Esophagus squamous epithelium (tissue), 5 donors: ENCODE results near the gene PANX3. TPM values are rescaled to one million over a fixed set of nuclear protein-coding genes. Genes with fewer than 3 reads are reported as not detected.

ENCODE experiments used
- DNase-seq: peaks from one replicate; lab custom pipeline; 2025; lab: John Stamatoyannopoulos, UW
- H3K27ac ChIP-seq, 4 donors: fragments of 200-600 bp; sonication (generic); one replicate each; pipeline ENCODE4 v1.5.1; 2016 to 2019; ENCODE audit warnings: mild to moderate bottlenecking in 1 of 4
- H3K27me3 ChIP-seq, 4 donors: fragments of 200-600 bp; sonication (generic); 1 replicate in 3 of 4; 2 replicates in 1 of 4; pipeline versions ENCODE4 v1.5.1 to v1.6.0; 2017 to 2021; ENCODE audit warnings: antibody characterized with exemption in 1 of 4
- H3K36me3 ChIP-seq, 3 donors: fragments of 200-600 bp; sonication (generic); one replicate each; pipeline ENCODE4 v1.5.1; 2016 to 2019
- H3K4me1 ChIP-seq, 3 donors: fragments of 200-600 bp; sonication (generic); one replicate each; pipeline ENCODE4 v1.5.1; 2017 to 2019
- H3K4me3 ChIP-seq, 4 donors: fragments of 200-600 bp; sonication (generic); 1 replicate in 3 of 4; 2 replicates in 1 of 4; pipeline ENCODE4 v1.5.1; 2016 to 2019; ENCODE audit warnings: mild to moderate bottlenecking in 2 of 4, moderate library complexity in 1 of 4
- H3K9me3 ChIP-seq, 3 donors: fragments of 200-600 bp; sonication (generic); one replicate each; pipeline ENCODE4 v1.5.1; 2016 to 2019
- CTCF ChIP-seq, 6 experiments: fragments of 450-650 bp in 4 of 6; fragments of 200-600 bp in 2 of 6; sonication (generic) in 2 of 6; IDR thresholded peaks; one replicate each; pipeline ENCODE4 v1.5.1; 2016 to 2019; ENCODE audit warnings: antibody characterized with exemption in 6 of 6, mild to moderate bottlenecking in 4 of 6, moderate library complexity in 4 of 6
- POLR2A ChIP-seq, 4 donors: fragments of 450-650 bp; IDR thresholded peaks; one replicate each; pipeline ENCODE4 v1.6.1; 2017; ENCODE audit warnings: antibody characterized with exemption in 4 of 4, mild to moderate bottlenecking in 4 of 4, moderate library complexity in 3 of 4
- WGBS, 2 donors: methylation state at CpG; one replicate each; pipeline ENCODE4 v1.1.5; 2018; 5-methylcytosine and 5-hydroxymethylcytosine counted together
- intact Hi-C: fragments of 100-400 bp; cut with DNase I; formaldehyde crosslinking; loops from one replicate; pipeline ENCODE4 v1.15.0; 2022
- total RNA-seq, 4 donors: library from RNA; depleted of rRNA; stranded (reverse); fragments of >200 nt; gene quantifications; one replicate each; pipeline ENCODE4 v1.1.0, GENCODE V29; 2016
- donor health status: DM: yes; HTN: yes; CAD: no.

The PANX3 gene
- total RNA-seq, 4 donors from 2014 or later: not detected

- no peaks in the 10 kb centered on the region for H3K9me3 ChIP-seq
- no peaks in the 10 kb centered on the region for H3K27me3 ChIP-seq
- intact Hi-C loops: no loop called here
- H3K27ac ChIP-seq: no peak overlapping the region
- TF ChIP-seq POLR2A (IDR thresholded peaks at IDR 0.05): no peak
- TF ChIP-seq CTCF (IDR thresholded peaks at IDR 0.05): no peak
- H3K4me1 ChIP-seq: no peaks in the 10 kb centered on the region
- no peak for DNase-seq
- 94 to 100% methylated on average over 2 to 3 of the region's 3 CpGs for WGBS, 2 donors
- no peak overlapping the region for H3K4me3 ChIP-seq
- H3K36me3 ChIP-seq: peaks cover 0 to 77% (median 7%) of the 10 kb centered on the region in 3 donors
These were observed 27.3 kb downstream of the PANX3 start for GRCh38 chr11:124638500-124638899.

GRCh38 chr11:124639186-124639585, 28.0 kb downstream of the PANX3 start:
- 56% methylated on average over 1 of the region's 1 CpG; no CpG with 5 or more reads in 1 of the 2 donors for WGBS, 2 donors

GRCh38 chr11:124640666-124641065, 29.4 kb downstream of the PANX3 start:
- Histone ChIP-seq H3K4me1 (peaks cover 0 to 8% (median 0%) of the 10 kb centered on the region in 3 donors), H3K27ac (no peak overlapping the region), H3K27me3 (no peaks in the 10 kb centered on the region), H3K4me3 (no peak overlapping the region), H3K36me3 (peaks cover 0 to 55% (median 7%) of the 10 kb centered on the region in 3 donors), H3K9me3 (no peaks in the 10 kb centered on the region)
- WGBS, 2 donors: 84 to 86% methylated on average over 2 to 5 of the region's 5 CpGs
- TF ChIP-seq CTCF (IDR thresholded peaks at IDR 0.05): no peak
- intact Hi-C loops: no loop called here
- no peak for DNase-seq

More at GRCh38 chr11:124639186-124639585, 28.0 kb downstream of the PANX3 start:
- TF ChIP-seq POLR2A (IDR thresholded peaks at IDR 0.05): no peak
- no peak for TF ChIP-seq CTCF (IDR thresholded peaks at IDR 0.05)
- intact Hi-C loops: no loop called here
- H3K27ac ChIP-seq: no peak overlapping the region
- peaks cover 0 to 70% (median 7%) of the 10 kb centered on the region in 3 donors for H3K36me3 ChIP-seq
- no peak overlapping the region for H3K4me3 ChIP-seq
- peaks cover 0 to under 1% (median 0%) of the 10 kb centered on the region in 3 donors for H3K4me1 ChIP-seq
- no peak for DNase-seq
- no peaks in the 10 kb centered on the region for H3K9me3 ChIP-seq
- H3K27me3 ChIP-seq: no peaks in the 10 kb centered on the region

GRCh38 chr11:124642628-124643027, 31.4 kb downstream of the PANX3 start:
- intact Hi-C loops: no loop called here
- no peak for DNase-seq
- TF ChIP-seq POLR2A (IDR thresholded peaks at IDR 0.05) (no peak), CTCF (IDR thresholded peaks at IDR 0.05) (no peak)
- no peak overlapping the region for H3K27ac ChIP-seq
- H3K9me3 ChIP-seq: no peaks in the 10 kb centered on the region
- H3K4me1 ChIP-seq: peaks cover 0 to 8% (median 0%) of the 10 kb centered on the region in 3 donors
- peaks cover 0 to 44% (median 0%) of the 10 kb centered on the region in 3 donors for H3K36me3 ChIP-seq
- no peaks in the 10 kb centered on the region for H3K27me3 ChIP-seq
- 82 to 86% methylated on average over 3 of the region's 3 CpGs for whole genome bisulfite sequencing, 2 donors
- H3K4me3 ChIP-seq: no peak overlapping the region

GRCh38 chr11:124643042-124643604, 31.9 kb downstream of the PANX3 start:
- intact Hi-C loops: no loop called here
- Histone ChIP-seq H3K4me1 (peaks cover 0 to 8% (median 0%) of the 10 kb centered on the region in 3 donors), H3K4me3 (no peak overlapping the region), H3K27ac (no peak overlapping the region), H3K36me3 (peaks cover 0 to 44% (median 0%) of the 10 kb centered on the region in 3 donors), H3K9me3 (no peaks in the 10 kb centered on the region), H3K27me3 (no peaks in the 10 kb centered on the region)
- TF ChIP-seq POLR2A (IDR thresholded peaks at IDR 0.05): no peak
- TF ChIP-seq CTCF (IDR thresholded peaks at IDR 0.05): no peak
- DNase-seq: no peak
- WGBS, 2 donors: 86% methylated on average over 10 of the region's 10 CpGs
